ENCODE results near the gene CLIP1. TPM values are rescaled to one million over a fixed set of nuclear protein-coding genes. Genes with fewer than 3 reads are reported as not detected.
A peak's percentile ranks its signal among the peaks of the same experiment; 100 is the strongest.
"Not testable (repeated sequence)": the region's sequence is repeated elsewhere in the genome, so short reads cannot be mapped to it uniquely, and the experiment has no call there.

Gene CLIP1
- polyA plus RNA-seq, 3 donors, result 6.7 to 50.9 (median 12.9) TPM

DNA sequence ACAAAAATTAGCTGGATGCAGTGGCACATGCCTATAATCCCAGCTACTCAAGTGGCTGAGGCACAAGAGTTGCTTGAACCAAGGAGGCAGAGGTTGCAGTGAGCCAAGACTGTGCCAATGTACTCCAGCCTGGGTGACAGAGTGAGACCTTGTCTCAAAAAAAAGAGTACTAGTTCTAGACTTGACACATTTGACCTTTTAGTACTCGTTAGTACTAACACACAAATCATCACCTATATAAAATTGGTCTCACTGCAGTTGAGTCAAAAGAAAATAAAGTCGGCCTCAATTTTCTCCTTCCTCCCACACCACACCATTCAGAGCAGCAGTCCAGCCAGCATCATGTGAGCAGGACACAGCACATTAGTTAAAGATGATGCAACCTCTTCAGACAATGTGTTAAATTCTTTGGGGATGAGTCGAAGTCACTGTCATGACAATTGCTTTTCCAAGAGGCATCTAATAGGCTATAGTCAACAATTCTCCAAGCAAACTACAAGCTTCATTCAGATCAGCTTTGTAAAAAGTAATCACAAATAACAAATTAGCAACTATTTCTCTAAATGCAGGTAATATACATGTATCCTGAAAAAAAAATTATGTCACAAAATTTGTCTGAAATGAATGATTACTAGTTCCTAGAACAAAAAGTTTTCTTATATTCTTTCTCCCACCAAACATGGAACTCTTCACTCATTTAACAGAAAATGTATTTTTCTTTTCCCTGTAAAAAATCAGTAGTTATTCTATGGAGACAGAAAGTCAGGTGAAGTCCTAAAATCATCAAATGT is 55.6 kb downstream of the CLIP1 start:
- Histone ChIP-seq H3K4me1 (ENCODE audit: control insufficient read depth in 1 of 2, insufficient read depth in 2 of 2, low read length in 2 of 2) (no peaks in the 10 kb centered on the region), H2AFZ (ENCODE audit: insufficient read depth, low read depth, low read length, poor library complexity, severe bottlenecking) (no peak overlapping the region), H4K20me1 (ENCODE audit: insufficient read depth, low read length) (peaks cover 74% of the 10 kb centered on the region), H3K9me3 (replicated peaks in 1 of 2; ENCODE audit: control insufficient read depth in 1 of 2, insufficient read depth in 1 of 2, low read length in 2 of 2) (no peaks in the 10 kb centered on the region), H3K9ac (ENCODE audit: insufficient read depth, low read length, poor library complexity, severe bottlenecking) (no peak overlapping the region), H3K27ac (ENCODE audit: low read depth in 1 of 2, low read length in 2 of 2) (no peak overlapping the region), H3K79me2 (ENCODE audit: insufficient read depth, low read length) (peaks cover 36% of the 10 kb centered on the region), H3K4me2 (replicated peaks; ENCODE audit: extremely low read depth, low read length, poor library complexity, severe bottlenecking) (no peak overlapping the region), H3K36me3 (replicated peaks in 1 of 2; ENCODE audit: control insufficient read depth in 1 of 2, insufficient read depth in 2 of 2, low read length in 2 of 2) (peaks cover 20 to 71% of the 10 kb centered on the region in 2 donors), H3K4me3 (replicated peaks in 1 of 3; ENCODE audit: low read depth in 2 of 3, low read length in 3 of 3) (no peak overlapping the region), H3K27me3 (ENCODE audit: control insufficient read depth in 2 of 2, insufficient read depth in 2 of 2, low read length in 2 of 2) (no peaks in the 10 kb centered on the region)
- Mint-ChIP-seq H3K9me3 (no peaks in the 10 kb centered on the region), H3K27ac (peak overlapping the region in 2 of 7 donors; percentile 33 to 63), H3K27me3 (ENCODE audit: low read depth in 3 of 3) (no peaks in the 10 kb centered on the region), H3K4me1 (peaks cover 4% of the 10 kb centered on the region), H3K4me3 (no peak overlapping the region), H3K36me3 (peaks cover 51 to 82% of the 10 kb centered on the region in 2 donors)
- no CpG with 5 or more reads among the region's 3 CpGs for WGBS (ENCODE audit: insufficient coverage)
- TF ChIP-seq, protein P1, sequence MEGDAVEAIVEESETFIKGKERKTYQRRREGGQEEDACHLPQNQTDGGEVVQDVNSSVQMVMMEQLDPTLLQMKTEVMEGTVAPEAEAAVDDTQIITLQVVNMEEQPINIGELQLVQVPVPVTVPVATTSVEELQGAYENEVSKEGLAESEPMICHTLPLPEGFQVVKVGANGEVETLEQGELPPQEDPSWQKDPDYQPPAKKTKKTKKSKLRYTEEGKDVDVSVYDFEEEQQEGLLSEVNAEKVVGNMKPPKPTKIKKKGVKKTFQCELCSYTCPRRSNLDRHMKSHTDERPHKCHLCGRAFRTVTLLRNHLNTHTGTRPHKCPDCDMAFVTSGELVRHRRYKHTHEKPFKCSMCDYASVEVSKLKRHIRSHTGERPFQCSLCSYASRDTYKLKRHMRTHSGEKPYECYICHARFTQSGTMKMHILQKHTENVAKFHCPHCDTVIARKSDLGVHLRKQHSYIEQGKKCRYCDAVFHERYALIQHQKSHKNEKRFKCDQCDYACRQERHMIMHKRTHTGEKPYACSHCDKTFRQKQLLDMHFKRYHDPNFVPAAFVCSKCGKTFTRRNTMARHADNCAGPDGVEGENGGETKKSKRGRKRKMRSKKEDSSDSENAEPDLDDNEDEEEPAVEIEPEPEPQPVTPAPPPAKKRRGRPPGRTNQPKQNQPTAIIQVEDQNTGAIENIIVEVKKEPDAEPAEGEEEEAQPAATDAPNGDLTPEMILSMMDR (IDR thresholded peaks at IDR 0.05), result no peak
- peak in 2 of 3 donors; percentile 1 to 13 for DNase-seq
- intact Hi-C loops (cut with micrococcal nuclease), result no loop called here

DNA sequence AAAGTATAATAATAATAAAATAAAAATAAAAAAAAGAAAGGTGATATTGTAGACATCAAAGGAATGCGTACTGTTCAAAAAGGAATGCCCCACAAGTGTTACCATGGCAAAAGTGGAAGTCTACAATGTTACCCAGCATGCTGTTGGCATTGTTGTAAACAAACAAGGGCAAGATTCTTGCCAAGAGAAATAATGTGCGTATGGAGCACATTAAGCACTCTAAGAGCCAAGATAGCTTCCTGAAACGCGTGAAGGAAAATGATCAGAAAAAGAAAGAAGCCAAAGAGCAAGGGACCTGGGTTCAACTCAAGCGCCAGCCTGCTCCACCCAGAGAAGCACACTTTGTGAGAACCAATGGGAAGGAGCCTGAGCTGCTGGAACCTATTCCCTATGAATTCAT is 57.2 kb downstream of the CLIP1 start:
- H3K79me2 ChIP-seq (ENCODE audit: insufficient read depth, low read length), result peaks cover 23% of the 10 kb centered on the region
- H3K9me3 ChIP-seq (replicated peaks in 1 of 2; ENCODE audit: control insufficient read depth in 1 of 2, insufficient read depth in 1 of 2, low read length in 2 of 2); H3K4me1 Mint-ChIP-seq; H2AFZ ChIP-seq (ENCODE audit: insufficient read depth, low read depth, low read length, poor library complexity, severe bottlenecking); H3K9me3 Mint-ChIP-seq; H3K27ac Mint-ChIP-seq; H3K4me2 ChIP-seq (replicated peaks; ENCODE audit: extremely low read depth, low read length, poor library complexity, severe bottlenecking); H3K4me3 ChIP-seq (replicated peaks in 1 of 3; ENCODE audit: low read depth in 2 of 3, low read length in 3 of 3); H3K27ac ChIP-seq (ENCODE audit: low read depth in 1 of 2, low read length in 2 of 2); H3K27me3 Mint-ChIP-seq (ENCODE audit: low read depth in 3 of 3); H3K4me3 Mint-ChIP-seq; intact Hi-C loops (cut with micrococcal nuclease); DNase-seq; H3K9ac ChIP-seq (ENCODE audit: insufficient read depth, low read length, poor library complexity, severe bottlenecking); H3K4me1 ChIP-seq (ENCODE audit: control insufficient read depth in 1 of 2, insufficient read depth in 2 of 2, low read length in 2 of 2); H3K27me3 ChIP-seq (ENCODE audit: control insufficient read depth in 2 of 2, insufficient read depth in 2 of 2, low read length in 2 of 2): not testable (repeated sequence)
- WGBS (ENCODE audit: insufficient coverage), result 91% methylated on average over 4 of the region's 5 CpGs
- peaks cover 26 to 71% of the 10 kb centered on the region in 2 donors for H3K36me3 ChIP-seq (replicated peaks in 1 of 2; ENCODE audit: control insufficient read depth in 1 of 2, insufficient read depth in 2 of 2, low read length in 2 of 2)
- H4K20me1 ChIP-seq (ENCODE audit: insufficient read depth, low read length), result peaks cover 59% of the 10 kb centered on the region
- peaks cover 53 to 82% of the 10 kb centered on the region in 2 donors for H3K36me3 Mint-ChIP-seq
